M059J (cell line): ENCODE measurements around the gene KLK7. TPM values are rescaled to one million over a fixed set of nuclear protein-coding genes. Genes with fewer than 3 reads are reported as not detected.

ENCODE experiments used
- DNase-seq: peaks from one replicate; pipeline ENCODE4 v3.0.0-alpha.2; 2012; ENCODE audit warnings: low read depth
- total RNA-seq: library from RNA; depleted of rRNA; stranded (reverse); fragments of >200 nt; shearing (Covaris generic); gene quantifications from 2 replicates; pipeline ENCODE4 v1.2.3, GENCODE V29; 2014; rRNA removed

Gene KLK7
- total RNA-seq = not detected in 2 replicates

- no peak for DNase-seq
Observed at GRCh38 chr19:50983625-50984292, at the start of gene KLK7. KLK7 (minus strand) TSS chr19:50983917; CDS start chr19:50982399, 1,518 bp downstream.

- DNase-seq = no peak
Observed at GRCh38 chr19:51031880-51032225, 48.1 kb upstream of the KLK7 start.

- DNase-seq = no peak
Observed at GRCh38 chr19:51031220-51031879, 47.6 kb upstream of the KLK7 start.

- DNase-seq = no peak
Observed at GRCh38 chr19:51030631-51031030, 46.9 kb upstream of the KLK7 start.

GRCh38 chr19:51029718-51030117 lies 46.0 kb upstream of the KLK7 start:
- no peak for DNase-seq

DNA sequence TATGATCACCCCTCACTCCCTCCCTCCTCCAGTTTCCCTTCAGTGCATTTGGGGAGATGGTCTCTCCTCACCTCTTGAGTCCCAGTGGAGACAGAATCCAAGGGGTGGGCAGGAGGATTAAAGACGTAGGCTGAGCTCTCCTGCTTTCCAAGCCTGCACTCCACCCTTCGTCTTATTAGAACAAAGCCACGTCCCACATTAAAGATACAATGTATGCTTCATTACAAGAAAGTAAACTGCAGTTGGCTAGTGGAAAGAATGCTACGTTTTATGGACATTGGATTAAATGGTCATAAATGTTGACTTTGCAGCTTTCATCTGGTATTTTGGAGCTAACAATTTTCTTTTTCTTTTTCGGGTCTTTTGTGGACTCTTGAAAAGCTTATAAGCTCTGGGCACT lies 44.2 kb upstream of the KLK7 start:
- no peak for DNase-seq

DNA sequence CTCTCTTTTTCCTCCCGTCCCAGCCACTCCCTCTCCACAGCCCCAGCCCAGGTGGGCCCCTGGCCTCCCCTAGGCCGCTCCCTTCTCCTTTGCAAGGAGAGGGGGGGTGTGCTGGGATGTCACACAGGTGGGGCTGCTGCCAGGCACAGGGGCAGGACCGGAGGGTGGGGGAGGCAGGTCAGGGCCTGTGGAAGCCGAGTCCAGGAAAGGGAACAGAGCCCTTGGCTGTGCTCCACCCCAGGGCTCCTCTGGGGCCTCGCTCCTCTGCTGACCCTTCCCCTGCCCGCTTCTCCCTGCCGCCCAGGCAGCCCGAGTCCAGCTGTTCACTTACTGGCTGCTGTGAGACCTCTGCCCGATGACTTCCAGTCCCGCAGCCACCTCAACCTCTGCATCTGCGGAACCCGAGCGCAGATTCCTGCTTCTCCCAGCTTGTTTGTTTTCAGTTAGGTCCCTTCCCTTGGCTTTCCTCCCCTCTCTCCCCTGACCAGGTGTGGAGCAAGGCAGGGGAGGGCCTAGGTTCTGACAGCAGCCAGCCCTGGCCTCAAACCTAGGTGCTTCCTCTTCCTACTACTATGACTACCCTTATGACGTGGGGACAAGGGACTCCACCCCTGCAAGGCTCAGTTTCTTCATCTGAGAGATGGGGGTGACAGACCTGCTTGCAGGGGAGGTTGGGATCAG lies 43.5 kb upstream of the KLK7 start:
- no peak for DNase-seq

DNA sequence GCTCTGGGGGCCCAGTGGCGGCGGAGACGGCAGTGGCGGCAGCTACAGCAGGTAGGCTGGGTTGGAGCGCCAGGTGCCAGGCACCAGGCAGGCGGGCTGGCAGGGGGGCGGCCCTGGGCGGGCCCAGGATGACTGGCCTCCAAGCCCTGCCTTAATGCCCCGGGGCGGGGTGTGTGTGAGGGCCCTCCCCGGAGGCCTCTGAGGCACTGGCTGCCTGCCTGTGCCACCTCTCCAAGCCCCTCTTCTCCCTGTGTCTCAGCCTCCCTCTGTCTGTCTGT lies 42.8 kb upstream of the KLK7 start, which contains the start of gene KLK11:
Gene KLK11, minus strand, starts transcription at position 63 of the 278 bp plus-strand sequence. CDS start 985 bp downstream, outside the sequence.
- no peak for DNase-seq

DNA sequence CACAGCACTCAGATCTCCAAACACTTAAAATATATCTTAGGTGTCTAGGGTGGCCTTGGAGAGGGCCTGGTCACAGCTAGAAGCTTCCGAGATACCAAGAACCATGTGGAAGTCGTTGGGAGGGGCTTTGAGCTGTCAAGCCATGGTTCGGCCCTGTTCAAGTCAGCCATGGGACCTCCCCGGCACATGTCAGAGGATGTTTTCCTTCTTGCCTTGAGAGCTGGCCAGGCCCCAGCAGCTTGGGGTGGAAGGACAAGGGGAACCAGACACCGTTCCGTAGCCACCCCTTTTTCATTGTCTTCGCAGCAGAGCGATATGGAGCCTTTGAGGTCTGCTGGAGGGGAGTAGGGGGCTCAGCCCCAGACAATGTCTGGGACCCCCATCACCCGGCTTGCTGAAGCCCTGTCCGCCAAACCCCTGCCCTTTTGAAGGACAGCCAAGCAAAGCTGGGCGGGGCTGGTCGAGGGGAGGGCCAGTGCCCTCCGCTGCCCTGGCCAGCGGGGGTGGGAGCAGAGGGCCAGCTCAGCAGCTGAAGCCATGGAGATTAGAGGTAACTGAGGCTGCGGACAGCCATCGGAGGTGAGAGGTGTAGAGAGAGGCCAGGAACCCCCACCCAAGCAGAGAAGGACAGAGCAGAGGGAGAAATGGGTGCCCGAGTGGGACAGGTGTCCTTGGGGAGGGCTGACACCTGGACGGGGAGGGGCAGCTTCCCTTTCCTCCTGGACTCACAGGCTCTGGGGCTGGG lies 42.3 kb upstream of the KLK7 start:
- DNase-seq = no peak

GRCh38 chr19:51025401-51025800 lies 41.7 kb upstream of the KLK7 start:
- no peak for DNase-seq

GRCh38 chr19:51024924-51025323 lies 41.2 kb upstream of the KLK7 start:
- DNase-seq = no peak

- no peak for DNase-seq
Observed at GRCh38 chr19:51023946-51024345, 40.2 kb upstream of the KLK7 start.

DNA sequence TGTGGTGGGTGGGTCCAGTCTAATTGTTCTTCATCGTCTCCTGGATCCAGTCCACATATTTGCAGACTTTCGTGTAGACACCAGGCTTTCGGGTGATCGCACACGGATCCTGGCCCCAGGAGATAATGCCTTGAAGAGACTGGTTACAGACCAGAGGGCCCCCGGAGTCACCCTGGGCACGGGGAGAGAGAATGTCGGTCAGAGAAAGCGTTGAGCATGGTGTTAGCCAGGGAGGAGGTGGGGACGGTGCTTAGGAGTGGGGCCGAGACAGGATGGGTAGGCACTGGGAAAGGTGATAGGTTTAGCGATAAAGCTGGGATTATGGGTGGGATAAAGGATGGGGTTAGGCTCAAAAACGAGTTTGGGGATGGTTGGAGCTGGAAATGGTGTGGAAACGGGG lies 38.8 kb upstream of the KLK7 start:
- no peak for DNase-seq

DNA sequence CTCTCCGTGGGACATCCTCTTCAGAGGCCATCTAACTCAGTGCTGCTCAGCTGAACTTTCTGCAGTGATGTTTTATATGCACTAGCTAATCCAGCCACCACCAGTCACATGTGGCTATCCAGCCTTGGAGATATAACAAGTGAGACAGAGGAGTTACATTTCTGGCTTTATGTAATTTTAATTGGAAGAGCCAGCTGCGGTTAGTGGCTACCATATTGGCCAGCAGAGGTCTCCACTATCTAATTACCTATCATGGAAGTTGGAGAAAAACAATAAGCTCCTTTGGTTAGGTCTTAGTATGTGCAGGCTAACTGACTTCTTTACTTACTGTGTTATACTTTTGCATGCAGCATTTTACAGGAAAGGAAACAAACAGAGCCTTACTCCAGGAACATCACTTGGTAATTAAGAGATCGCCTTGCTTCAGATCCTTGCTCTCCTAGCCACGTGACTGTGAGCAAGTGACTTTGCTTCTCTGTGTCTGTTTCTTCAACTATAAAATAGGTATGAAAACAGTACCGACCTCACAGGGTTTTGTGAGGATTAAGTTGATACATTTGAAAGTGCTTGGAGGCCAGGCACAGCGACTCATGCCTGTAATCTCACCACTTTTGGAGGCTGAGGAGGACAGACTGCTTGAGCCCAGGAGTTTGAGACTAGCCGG lies 37.4 kb upstream of the KLK7 start:
- DNase-seq = peak; percentile 57

- no peak for DNase-seq
Observed at GRCh38 chr19:51019544-51019925, 35.8 kb upstream of the KLK7 start, which contains the start of gene KLK10. KLK10 (minus strand) TSS chr19:51019709; CDS start chr19:51019130, 579 bp downstream.

- DNase-seq = no peak
Observed at GRCh38 chr19:51018745-51019543, 35.2 kb upstream of the KLK7 start.

DNA sequence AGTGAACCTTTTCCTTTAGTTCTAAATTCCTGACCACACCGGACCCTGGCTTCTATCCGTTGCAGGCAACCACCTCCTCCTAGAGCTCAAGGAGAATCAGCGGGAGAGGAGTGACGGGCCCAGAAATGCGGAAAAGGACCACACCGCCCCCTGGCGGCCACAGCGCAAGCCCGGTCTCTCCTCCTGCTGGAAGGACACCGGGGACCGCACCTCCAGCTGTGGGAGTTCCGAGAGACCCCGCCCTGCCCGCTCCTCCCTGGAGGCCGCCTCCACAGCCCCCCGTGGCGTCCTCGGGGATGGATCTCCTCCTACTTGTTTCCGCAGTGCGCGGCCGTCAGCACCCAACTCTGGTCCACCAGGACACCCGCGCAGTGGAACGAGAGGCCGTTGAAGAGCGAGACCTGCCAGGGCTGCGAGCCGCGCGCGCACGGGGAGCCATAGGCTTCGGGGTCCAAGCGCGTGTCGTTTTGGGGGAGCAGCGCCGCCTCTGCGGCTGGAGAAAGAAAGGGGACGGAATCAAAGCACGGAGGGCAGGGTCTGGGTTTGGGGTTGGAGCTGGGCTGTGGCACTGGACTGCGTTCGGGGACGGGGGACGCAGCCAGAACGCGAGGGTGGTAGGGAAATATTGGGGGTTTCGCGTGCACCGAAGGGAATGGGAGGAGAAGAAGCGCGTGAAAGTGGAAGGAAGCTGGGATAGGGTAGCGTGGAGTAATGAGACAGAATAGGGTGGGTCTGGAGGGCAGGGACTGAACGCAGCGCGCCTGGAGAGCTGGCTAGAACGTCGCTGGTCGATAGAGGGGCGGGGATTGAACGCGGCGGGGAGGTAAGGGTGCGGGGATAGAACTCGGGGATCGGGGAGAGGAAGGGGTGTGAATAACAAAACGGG lies 33.3 kb upstream of the KLK7 start:
- DNase-seq = peak; percentile 34

DNA sequence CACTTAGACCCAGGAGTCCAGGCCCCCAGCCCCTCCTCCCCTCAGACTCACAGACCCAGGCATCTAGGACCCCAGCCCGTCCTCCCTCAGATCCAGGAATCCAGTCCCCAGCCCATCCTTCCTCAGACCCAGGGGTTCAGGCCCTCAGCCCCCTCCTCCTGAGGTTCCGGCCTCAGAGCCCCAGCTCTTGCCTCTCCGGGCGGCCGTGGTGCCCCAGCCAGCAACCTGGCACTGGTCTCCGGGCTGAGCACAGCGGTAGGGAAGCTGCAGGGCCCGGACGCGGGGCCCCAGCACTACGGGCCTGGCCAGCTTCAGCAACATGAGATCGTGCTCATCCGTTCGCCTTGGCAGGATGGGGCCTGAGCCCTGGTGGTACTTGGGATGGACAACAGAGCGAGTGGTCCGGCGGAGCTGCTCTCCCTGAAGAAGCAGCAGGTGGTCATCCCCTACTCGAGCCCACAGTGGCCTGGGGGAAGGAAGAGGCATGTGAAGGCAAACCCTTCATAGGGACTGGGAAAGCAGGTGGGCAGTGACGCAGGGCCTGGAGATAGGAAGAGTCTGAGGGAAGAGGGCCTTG lies 32.1 kb upstream of the KLK7 start:
- no peak for DNase-seq

- no peak for DNase-seq
Observed at GRCh38 chr19:51014242-51014641, 30.5 kb upstream of the KLK7 start.
